Effector memory CD8-positive, alpha-beta T cell (primary cell): Measurements from ENCODE around the gene NCOA7.

Source experiments
- ATAC-seq: fragments of 150-1000 bp; cut with Tn5 transposase; replicated peaks from 2 replicates; pipeline ENCODE4 v1.10.0; 2021; ENCODE audit warnings: mild to moderate bottlenecking, moderate library complexity
- DNase-seq, 3 experiments: peaks; one replicate each; pipeline ENCODE4 v3.0.0; 2021
- H3K27ac Mint-ChIP-seq, 2 donors: one replicate each; pipeline ENCODE4 v1.8.0; 2022; ENCODE audit warnings: mild to moderate bottlenecking in 2 of 2, mixed read lengths in 2 of 2, moderate library complexity in 2 of 2
- H3K27me3 Mint-ChIP-seq, 2 donors: one replicate each; pipeline ENCODE4 v1.8.0; 2022; ENCODE audit warnings: mixed read lengths in 2 of 2
- H3K36me3 Mint-ChIP-seq: one replicate; pipeline ENCODE4 v1.8.0; 2022; ENCODE audit warnings: mild to moderate bottlenecking, moderate library complexity, mixed read lengths; ENCODE audit not compliant: insufficient read depth
- H3K4me1 Mint-ChIP-seq, 2 donors: one replicate each; pipeline ENCODE4 v1.8.0; 2022; ENCODE audit warnings: low read depth in 2 of 2, mixed read lengths in 2 of 2
- H3K4me3 Mint-ChIP-seq, 2 donors: one replicate each; pipeline ENCODE4 v1.8.0; 2022; ENCODE audit warnings: mild to moderate bottlenecking in 2 of 2, mixed read lengths in 2 of 2, moderate library complexity in 2 of 2
- H3K9me3 Mint-ChIP-seq, 2 donors: one replicate each; pipeline ENCODE4 v1.8.0; 2022; ENCODE audit warnings: mixed read lengths in 2 of 2

The NCOA7 gene

GRCh38 chr6:125816828-125817280 is 26.1 kb downstream of the NCOA7 start:
- DNase-seq, result no peak
- H3K4me1 Mint-ChIP-seq, result peaks cover 44 to 47% of the 10 kb centered on the region in 2 donors
- H3K27me3 Mint-ChIP-seq, result no peaks in the 10 kb centered on the region
- H3K9me3 Mint-ChIP-seq, result no peaks in the 10 kb centered on the region
- H3K4me3 Mint-ChIP-seq, result no peak overlapping the region
- peaks cover 3% of the 10 kb centered on the region for H3K36me3 Mint-ChIP-seq
- no peak for ATAC-seq
- no peak overlapping the region for H3K27ac Mint-ChIP-seq

GRCh38 chr6:125818225-125818657 is 27.5 kb downstream of the NCOA7 start:
- Mint-ChIP-seq H3K36me3 (peaks cover 7% of the 10 kb centered on the region), H3K27me3 (no peaks in the 10 kb centered on the region), H3K4me1 (peaks cover 36% of the 10 kb centered on the region in 2 donors), H3K4me3 (peak overlapping the region; percentile 5 to 11), H3K27ac (peak overlapping the region in 1 of 2 donors; percentile 9), H3K9me3 (no peaks in the 10 kb centered on the region)
- DNase-seq (no peak), ATAC-seq (no peak)

GRCh38 chr6:125818772-125819260 is 28.1 kb downstream of the NCOA7 start:
- no peaks in the 10 kb centered on the region for H3K9me3 Mint-ChIP-seq
- no peaks in the 10 kb centered on the region for H3K27me3 Mint-ChIP-seq
- no peak for ATAC-seq
- H3K4me3 Mint-ChIP-seq, result no peak overlapping the region
- H3K4me1 Mint-ChIP-seq, result peaks cover 36% of the 10 kb centered on the region in 2 donors
- H3K36me3 Mint-ChIP-seq, result peaks cover 7% of the 10 kb centered on the region
- H3K27ac Mint-ChIP-seq, result peak overlapping the region in 1 of 2 donors; percentile 9
- DNase-seq, result no peak

GRCh38 chr6:125819535-125820326 is 29.0 kb downstream of the NCOA7 start:
- H3K36me3 Mint-ChIP-seq, result peaks cover 7% of the 10 kb centered on the region
- ATAC-seq (no peak), DNase-seq (no peak)
- no peak overlapping the region for H3K4me3 Mint-ChIP-seq
- no peaks in the 10 kb centered on the region for H3K9me3 Mint-ChIP-seq
- peak overlapping the region; percentile 9 to 71 for H3K27ac Mint-ChIP-seq
- H3K4me1 Mint-ChIP-seq, result peaks cover 31% of the 10 kb centered on the region in 2 donors
- no peaks in the 10 kb centered on the region for H3K27me3 Mint-ChIP-seq

GRCh38 chr6:125821825-125822281 is 31.1 kb downstream of the NCOA7 start:
- ATAC-seq, result peak; percentile 32
- H3K4me1 Mint-ChIP-seq, result peaks cover 29 to 31% of the 10 kb centered on the region in 2 donors
- H3K27ac Mint-ChIP-seq, result peak overlapping the region in 1 of 2 donors; percentile 64
- DNase-seq, result no peak
- no peaks in the 10 kb centered on the region for H3K27me3 Mint-ChIP-seq
- H3K4me3 Mint-ChIP-seq, result no peak overlapping the region
- no peaks in the 10 kb centered on the region for H3K9me3 Mint-ChIP-seq
- peaks cover 12% of the 10 kb centered on the region for H3K36me3 Mint-ChIP-seq

GRCh38 chr6:125823180-125823579 is 32.4 kb downstream of the NCOA7 start:
- Mint-ChIP-seq H3K36me3 (peaks cover 15% of the 10 kb centered on the region), H3K9me3 (no peaks in the 10 kb centered on the region), H3K27me3 (no peaks in the 10 kb centered on the region), H3K4me1 (peaks cover 30 to 36% of the 10 kb centered on the region in 2 donors), H3K27ac (no peak overlapping the region), H3K4me3 (no peak overlapping the region)
- no peak for DNase-seq
- no peak for ATAC-seq

GRCh38 chr6:125824946-125825771 is 34.4 kb downstream of the NCOA7 start:
- Mint-ChIP-seq H3K27me3 (no peaks in the 10 kb centered on the region), H3K27ac (no peak overlapping the region), H3K4me1 (peaks cover 33 to 34% of the 10 kb centered on the region in 2 donors), H3K4me3 (no peak overlapping the region), H3K36me3 (peaks cover 15% of the 10 kb centered on the region), H3K9me3 (no peaks in the 10 kb centered on the region)
- no peak for DNase-seq
- ATAC-seq, result no peak

GRCh38 chr6:125826695-125827463 is 36.1 kb downstream of the NCOA7 start:
- ATAC-seq (peak; percentile 25), DNase-seq (no peak)
- no peaks in the 10 kb centered on the region for H3K9me3 Mint-ChIP-seq
- peaks cover 32 to 37% of the 10 kb centered on the region in 2 donors for H3K4me1 Mint-ChIP-seq
- H3K36me3 Mint-ChIP-seq, result peaks cover 12% of the 10 kb centered on the region
- H3K27me3 Mint-ChIP-seq, result no peaks in the 10 kb centered on the region
- H3K4me3 Mint-ChIP-seq, result peak overlapping the region in 1 of 2 donors; percentile 53
- peak overlapping the region; percentile 69 to 85 for H3K27ac Mint-ChIP-seq

GRCh38 chr6:125827788-125828320 is 37.1 kb downstream of the NCOA7 start:
- Mint-ChIP-seq H3K36me3 (peaks cover 9% of the 10 kb centered on the region), H3K4me1 (peaks cover 35 to 39% of the 10 kb centered on the region in 2 donors), H3K27ac (peak overlapping the region; percentile 52 to 85), H3K9me3 (no peaks in the 10 kb centered on the region), H3K4me3 (peak overlapping the region in 1 of 2 donors; percentile 1), H3K27me3 (no peaks in the 10 kb centered on the region)
- DNase-seq, result no peak
- ATAC-seq, result no peak

GRCh38 chr6:125828476-125829039 is 37.8 kb downstream of the NCOA7 start:
- Mint-ChIP-seq H3K4me1 (peaks cover 42 to 45% of the 10 kb centered on the region in 2 donors), H3K4me3 (no peak overlapping the region)
- ATAC-seq, result no peak

GRCh38 chr6:125829433-125829832 is 38.7 kb downstream of the NCOA7 start:
- Mint-ChIP-seq H3K27me3 (no peaks in the 10 kb centered on the region), H3K9me3 (no peaks in the 10 kb centered on the region), H3K36me3 (peaks cover 12% of the 10 kb centered on the region), H3K4me1 (peaks cover 47 to 48% of the 10 kb centered on the region in 2 donors), H3K27ac (peak overlapping the region; percentile 59 to 75), H3K4me3 (peak overlapping the region; percentile 43 to 53)
- peak; percentile 80 for ATAC-seq
- DNase-seq, result peak; percentile 11 to 16 (median 15)

More at GRCh38 chr6:125828476-125829039, 37.8 kb downstream of the NCOA7 start:
- no peak for DNase-seq
- H3K9me3 Mint-ChIP-seq, result no peaks in the 10 kb centered on the region
- H3K27ac Mint-ChIP-seq, result peak overlapping the region; percentile 1 to 52
- H3K27me3 Mint-ChIP-seq, result no peaks in the 10 kb centered on the region
- H3K36me3 Mint-ChIP-seq, result peaks cover 12% of the 10 kb centered on the region

- H3K4me1 Mint-ChIP-seq, result peaks cover 46 to 56% of the 10 kb centered on the region in 2 donors
- no peak for DNase-seq
- peak; percentile 15 for ATAC-seq
These were observed 40.9 kb downstream of the NCOA7 start for GRCh38 chr6:125831659-125832058.

More at GRCh38 chr6:125831659-125832058, 40.9 kb downstream of the NCOA7 start:
- peaks cover 9% of the 10 kb centered on the region for H3K36me3 Mint-ChIP-seq
- H3K4me3 Mint-ChIP-seq, result peak overlapping the region; percentile 48 to 66
- H3K27ac Mint-ChIP-seq, result peak overlapping the region; percentile 84 to 90
- no peaks in the 10 kb centered on the region for H3K27me3 Mint-ChIP-seq
- H3K9me3 Mint-ChIP-seq, result no peaks in the 10 kb centered on the region
